ENCODE data around the gene SYT15.
"Not testable (repeated sequence)": the region's sequence is repeated elsewhere in the genome, so short reads cannot be mapped to it uniquely, and the experiment has no call there.

The SYT15 gene

DNA sequence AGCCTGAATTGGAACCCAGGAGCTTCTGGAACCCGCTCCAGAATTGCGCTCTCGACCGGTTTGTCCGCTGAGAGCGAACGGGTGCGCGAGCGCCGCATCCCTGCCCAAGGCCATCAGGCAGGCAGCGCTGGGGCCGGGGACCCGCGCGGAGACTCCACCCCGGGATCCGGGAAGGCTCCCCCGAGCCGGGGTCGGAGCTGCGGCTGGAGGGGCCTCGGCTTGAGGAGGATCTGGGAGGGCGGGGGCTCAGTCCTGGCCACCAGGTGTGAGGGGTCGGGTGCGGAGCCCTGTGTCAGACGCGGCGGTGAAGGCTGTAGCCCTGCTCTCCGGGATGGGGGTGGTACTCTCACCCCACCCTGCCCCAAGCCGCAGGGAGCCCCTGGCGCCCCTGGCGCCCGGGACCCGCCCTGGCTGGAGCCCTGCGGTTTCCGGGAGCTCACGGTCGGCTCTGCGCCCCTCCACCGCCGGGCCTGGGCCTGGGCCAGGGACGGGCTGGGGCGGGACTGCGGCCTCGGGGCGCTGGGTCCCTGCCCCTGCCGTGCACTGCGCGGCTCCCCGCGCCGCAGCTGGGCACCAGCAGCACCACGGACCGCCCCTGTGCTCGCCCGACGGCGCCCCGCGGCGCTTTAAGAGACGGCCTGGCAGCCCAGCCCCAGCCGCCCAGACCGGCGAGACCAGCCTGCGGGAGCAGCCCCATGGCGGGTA is at the start of gene SYT15:
TSS of gene SYT15 (plus strand) at position 655 of the 705 bp plus-strand sequence. CDS start at position 696, 41 bp downstream.
- DNase-seq = not testable (repeated sequence)

DNA sequence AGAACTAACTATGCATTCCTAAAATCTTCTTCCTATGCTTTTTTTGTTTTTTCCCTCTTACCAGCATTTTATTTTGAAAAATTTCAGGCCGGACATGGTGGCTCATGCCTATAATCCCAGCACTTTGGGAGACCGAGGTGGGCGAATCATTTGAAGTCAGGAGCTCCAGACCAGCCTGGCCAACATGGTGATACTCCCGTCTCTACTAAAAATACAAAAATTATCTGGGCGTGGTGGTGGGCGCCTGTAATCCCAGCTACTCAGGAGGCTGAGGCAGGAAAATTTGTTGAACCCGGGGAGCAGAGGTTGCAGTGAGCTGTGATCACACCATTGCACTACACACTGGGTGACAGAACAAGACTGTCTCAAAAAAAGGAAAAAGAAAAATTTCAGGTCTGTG is 49.2 kb upstream of the SYT15 start:
- DNase-seq = not testable (repeated sequence)

DNA sequence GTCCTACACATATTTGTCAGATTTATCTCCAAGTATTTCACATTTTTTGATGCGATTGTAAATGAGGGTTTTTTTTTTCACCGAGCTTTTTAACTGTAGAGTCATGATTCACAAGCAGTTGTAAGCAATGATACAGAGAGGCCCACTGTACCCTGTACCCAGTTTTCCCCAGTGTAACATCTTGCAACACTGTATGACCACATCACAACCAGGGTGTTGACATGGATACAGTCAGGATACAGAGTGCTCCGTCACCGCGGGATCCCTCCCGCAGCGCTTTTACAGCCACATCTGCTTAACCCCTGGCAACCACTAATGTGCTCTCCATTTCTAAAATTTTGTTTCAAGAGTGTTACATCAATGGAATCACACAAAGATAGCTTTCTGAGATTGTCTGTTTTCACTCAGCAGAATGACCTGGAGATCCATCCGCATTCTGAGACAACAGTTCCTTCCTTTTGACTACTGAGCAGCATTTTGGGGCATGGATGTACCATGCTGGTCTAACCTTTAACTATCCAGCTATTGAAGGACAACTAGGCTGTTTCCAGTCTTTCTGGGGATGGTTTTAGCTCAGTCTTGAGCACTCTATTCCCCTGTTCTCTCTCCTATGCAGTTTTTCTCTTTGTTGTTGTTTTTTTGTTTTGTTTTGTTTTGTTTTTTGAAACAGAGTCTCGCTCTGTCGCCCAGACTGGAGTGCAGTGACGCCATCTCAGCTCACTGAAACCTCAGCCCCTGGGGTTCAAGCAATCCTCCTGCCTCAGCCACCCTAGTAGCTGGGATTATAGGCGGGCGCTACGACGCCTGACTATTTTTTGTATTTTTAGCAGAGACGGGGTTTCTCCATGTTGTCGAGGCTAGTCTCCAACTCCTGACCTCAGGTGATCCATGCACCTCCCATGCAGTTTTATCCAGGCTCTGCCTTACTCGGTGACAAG is 48.4 kb upstream of the SYT15 start:
- no peak for DNase-seq

DNA sequence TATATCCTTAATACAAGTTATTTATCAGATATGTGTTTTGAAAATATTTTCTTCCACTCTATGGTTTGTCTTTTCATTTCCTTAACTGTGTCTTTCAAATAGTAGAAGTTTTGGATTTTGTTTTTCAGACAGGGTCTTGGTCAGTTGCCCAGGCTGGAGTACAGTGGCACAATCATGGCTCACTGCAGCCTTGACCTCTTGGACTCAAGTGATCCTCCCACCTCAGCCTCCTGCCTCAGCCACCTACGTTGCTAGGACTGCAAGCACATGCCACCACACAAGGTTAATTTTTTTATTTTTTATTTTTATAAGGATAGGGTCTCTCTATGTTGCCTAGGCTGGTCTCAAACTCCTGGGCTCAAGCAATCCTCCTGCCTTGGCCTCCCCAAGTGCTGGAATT is 46.7 kb upstream of the SYT15 start:
- DNase-seq = not testable (repeated sequence)

DNA sequence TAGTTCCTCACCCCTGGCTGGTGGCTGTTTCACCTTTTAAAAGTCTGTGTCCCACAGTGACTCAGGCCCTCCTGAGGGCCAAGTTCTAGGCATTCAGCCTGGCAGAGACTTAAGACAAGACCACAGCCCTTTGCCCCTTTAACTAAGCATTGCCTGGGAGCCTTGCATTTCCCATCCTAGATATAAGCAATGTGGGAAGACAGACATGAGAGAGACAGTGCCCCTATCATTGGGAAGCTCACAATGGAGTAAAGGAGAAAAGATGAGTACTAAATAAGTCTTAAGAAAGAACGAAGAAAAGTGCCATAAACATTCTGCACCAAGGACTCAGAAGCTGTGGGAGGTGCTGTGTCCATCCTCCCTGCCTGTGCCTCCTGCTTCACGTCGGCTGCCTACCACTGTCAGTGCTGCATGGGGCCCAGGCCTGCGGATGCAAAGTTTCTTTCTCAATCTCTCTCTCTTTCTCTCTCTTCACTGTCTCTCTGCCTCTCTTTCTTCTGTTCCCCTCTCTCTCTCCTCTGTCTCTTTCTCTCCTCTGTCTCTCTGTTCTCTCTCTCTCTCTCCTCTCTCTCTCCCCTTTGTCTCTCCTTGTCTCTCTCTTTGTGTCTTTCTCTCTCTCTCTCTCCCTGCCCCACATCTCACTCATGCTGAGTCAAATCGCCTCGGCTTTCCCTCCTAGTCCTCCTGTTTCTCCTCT is 44.0 kb upstream of the SYT15 start:
- no peak for DNase-seq

DNA sequence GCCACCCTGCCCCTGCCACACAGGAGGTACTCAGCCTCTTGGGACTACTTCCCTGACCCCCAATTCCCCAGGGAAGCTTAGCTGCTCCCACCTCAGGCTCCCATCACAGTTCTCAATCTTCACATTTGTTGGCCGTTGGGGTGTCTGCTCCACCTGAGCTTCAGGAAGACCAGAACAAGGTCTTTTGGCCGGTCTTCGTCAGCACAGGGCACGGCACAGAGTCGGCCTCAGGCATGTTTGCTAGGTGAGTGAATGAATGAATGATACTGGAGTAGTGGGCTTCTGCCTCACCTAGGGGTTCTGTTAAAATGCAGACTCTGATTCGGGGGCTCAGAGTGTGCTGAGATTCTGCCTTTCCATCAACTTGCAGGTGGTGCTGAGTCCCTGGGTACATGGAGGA is 42.8 kb upstream of the SYT15 start:
- DNase-seq = no peak

DNA sequence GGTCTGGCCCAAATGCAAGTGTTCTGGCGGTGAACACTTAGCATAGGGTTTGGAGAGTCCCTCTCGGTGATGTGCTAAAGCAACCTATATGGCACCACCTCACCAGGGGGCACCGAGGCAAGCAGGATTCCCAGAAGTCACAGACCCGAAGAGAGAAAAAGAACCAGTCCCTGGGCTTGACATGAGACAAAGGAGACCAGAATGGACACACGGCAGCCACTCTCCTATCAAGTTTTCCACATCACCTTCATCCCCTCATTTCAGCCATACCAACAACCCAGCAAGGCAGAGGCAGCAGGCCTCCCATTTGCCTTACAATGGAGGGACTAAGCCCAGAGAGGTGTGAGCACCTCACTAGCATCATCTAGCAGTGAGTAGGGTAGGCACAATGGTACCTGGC is 42.1 kb upstream of the SYT15 start:
- DNase-seq = no peak

DNA sequence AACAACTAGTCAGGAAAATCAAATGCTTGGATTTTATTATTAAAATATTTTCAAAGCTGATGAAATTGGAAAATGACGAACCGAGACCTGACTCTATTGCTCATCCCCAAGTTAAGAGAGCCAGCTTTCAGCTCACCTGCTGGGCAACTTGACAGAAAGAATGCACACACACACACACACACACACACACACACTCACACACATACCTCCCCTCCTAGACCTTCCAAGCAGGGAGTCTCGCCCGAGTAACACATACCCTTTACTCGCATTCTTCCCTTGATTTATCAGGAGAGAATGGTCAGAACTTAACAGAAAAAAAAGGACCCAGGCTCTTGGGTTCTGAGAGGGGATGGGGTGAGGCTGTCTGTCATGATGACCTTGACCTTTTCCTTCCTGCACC is 41.6 kb upstream of the SYT15 start:
- no peak for DNase-seq

DNA sequence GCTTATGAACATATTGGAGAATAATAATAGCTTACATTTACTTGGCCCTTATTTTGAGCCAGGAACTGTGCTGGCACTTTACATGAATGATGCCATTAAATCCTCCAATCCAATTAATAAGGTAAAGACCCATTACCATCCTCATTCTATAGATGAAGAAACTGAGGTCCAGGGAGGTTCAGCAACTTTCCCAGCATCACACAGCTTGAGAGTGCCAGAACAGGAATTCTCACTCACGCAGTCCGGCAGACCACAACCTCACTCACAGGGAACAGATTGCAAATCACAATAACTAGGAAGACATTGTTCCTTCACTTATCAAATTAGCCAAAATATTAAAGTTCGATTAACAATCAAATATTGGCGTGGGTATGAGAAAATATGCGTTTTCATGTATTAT is 40.8 kb upstream of the SYT15 start:
- no peak for DNase-seq

DNA sequence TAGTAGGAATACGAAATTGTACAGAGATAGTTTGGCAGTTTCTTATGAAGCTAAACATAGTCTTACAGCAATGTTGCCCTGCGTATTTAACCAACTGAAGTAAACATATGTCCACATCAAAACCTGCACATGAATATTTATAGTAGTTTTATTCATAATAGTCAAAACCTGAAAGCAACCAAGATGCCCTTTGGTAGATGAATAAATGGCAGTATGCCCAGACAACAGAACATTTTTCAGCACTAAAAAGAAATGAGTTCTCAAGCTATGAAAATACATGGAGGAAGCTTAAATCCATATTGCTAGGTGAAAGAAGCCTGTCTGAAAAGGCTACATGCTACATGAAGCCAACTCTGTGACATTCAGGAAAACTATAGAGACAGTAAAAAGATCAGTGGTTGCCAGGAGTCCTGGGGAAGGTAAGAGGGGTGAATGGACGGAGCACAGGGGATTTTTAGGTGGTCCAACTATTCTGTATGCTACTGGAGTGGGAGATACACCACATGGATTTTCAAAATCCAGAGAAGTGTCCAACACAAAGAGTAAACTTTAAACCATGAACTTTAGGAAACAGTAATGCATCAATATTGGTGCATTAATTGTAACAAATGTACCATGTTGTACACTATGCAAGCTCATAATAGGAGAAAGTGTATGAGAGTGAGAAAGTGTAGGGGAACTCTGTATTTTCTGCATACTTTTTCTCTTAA is 40.1 kb upstream of the SYT15 start:
- DNase-seq = no peak

DNA sequence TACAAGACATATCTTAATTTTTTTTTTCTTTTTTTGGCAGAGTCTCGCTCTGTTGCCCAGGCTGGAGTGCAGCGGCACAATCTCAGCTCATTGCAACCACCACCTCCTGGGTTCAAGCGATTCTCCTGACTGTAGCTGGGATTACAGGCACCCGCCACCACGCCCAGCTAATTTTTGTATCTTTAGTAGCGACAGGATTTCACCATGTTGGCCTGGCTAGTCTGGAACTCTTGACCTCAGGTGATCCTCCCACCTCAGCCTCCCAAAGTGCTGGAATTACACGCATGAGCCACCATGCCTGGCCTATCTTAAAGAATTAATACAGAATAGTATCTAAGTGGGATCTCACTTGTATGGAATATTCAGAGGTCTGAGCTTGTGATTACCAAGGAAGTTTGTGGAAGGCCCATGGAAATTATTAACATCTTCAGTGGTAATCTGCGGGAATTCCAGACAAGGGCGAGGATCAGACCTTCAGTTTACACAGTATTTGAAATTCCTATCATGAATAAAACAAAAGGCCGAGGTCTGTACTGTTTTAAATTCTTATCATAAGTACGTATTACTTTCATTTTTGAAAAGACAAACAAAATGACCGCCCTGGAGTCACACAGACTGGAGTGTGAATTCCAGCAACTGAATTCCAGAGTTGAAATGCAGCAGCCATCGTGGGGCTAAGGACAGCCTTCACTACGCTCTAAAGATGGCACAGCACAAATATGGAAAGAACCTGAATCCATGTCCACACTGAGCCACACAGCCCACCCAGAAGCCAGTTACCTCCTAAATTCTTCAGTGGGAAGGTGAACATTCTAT is 39.1 kb upstream of the SYT15 start:
- no peak for DNase-seq

DNA sequence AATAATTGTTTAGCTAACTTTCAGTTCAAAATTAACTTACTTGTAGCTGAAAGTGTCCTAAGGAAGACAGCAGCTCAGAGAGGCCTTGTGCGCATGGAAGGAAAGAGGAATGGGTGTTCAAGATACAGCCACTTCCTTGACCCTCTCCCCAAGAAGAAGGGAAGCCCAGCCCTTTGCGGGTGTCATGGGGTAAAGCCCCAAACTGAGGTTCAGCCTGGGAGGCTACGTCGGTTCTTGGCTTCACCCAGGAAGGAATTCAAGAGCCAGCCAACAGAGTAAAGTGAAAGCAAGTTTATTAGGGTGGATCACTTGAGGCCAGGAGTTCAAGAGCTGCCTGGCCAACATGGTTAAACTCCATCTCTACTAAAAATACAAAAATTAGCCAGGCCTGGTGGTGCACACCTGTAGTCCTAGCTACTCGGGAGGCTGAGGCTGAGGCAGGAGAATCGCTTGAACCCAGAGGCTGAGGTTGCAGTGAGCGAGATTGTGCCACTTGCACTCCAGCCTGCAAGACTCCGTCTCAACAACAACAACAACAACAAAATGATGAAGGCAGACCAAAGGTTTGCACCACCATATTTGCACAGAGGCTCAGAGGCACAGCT is 38.4 kb upstream of the SYT15 start:
- no peak for DNase-seq

DNA sequence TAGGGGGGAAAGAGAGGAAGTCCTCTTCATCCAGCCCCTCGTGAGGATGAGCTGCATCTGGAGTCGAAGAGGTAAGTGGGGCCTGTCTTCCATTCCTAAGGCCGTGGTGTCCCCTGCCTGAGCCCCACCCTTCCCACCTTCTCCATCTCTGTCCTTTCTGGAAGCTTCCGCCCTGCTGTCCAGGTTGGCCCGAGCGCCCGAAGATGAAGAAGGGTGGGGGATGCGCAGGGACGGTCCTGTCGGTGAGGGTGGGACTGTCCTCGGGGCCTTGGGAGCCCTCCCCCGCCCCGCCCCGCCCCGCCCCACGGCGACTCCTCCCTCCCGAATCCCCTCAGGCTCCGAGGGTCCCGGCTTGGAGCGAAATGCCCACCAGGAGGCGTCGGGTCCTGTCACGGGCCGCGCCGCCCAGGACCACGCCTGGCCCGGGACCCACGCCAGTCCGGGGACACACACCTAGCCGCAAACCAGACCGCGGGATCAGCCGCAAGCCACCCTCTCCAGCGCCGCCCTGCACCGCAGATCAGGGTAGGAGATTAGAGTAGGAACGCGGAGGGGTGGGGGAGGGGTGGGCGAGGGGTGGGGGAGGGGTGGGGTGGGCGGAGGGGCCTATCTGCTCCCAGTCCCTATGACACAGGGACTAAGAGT is 37.8 kb upstream of the SYT15 start:
- DNase-seq = no peak

DNA sequence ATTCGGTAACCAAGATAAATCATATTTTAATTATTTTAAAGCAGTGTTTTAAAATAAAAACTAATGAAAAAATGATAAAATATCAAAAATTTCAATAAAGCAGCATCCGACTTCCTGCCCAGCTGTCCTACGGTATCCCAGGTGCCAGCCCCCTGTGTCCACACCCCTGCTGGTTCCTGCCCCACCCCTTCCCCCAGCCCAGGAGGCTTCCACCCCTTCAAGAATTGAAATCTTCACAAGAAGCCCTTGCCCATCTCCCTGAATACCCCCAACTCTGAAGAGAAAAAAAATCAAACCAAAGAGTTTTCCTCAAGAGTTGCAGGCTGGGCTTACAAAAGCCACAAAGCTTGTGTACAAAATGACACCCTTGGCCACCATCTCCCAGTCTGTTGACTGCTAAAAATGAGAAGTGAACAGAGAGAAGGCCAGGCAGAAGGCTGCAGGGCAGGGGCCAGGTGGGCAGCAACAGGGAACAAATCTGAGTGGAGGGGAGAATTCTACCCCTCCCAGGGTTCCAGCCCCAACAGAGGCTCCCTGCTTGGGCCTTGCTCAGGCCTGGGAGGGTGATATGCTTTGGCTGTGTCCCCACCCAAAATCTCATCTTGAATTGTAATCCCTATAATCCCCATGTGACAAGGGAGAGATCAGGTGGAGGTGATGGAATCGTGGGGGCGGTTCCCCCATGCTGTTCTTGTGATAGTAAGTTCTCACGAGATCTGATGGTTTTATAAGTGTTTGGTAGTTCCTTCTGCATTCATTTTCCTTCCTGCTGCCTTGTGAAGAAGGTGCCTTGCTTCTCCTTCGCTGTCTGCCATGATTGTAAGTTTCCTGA is 37.0 kb upstream of the SYT15 start:
- no peak for DNase-seq

DNA sequence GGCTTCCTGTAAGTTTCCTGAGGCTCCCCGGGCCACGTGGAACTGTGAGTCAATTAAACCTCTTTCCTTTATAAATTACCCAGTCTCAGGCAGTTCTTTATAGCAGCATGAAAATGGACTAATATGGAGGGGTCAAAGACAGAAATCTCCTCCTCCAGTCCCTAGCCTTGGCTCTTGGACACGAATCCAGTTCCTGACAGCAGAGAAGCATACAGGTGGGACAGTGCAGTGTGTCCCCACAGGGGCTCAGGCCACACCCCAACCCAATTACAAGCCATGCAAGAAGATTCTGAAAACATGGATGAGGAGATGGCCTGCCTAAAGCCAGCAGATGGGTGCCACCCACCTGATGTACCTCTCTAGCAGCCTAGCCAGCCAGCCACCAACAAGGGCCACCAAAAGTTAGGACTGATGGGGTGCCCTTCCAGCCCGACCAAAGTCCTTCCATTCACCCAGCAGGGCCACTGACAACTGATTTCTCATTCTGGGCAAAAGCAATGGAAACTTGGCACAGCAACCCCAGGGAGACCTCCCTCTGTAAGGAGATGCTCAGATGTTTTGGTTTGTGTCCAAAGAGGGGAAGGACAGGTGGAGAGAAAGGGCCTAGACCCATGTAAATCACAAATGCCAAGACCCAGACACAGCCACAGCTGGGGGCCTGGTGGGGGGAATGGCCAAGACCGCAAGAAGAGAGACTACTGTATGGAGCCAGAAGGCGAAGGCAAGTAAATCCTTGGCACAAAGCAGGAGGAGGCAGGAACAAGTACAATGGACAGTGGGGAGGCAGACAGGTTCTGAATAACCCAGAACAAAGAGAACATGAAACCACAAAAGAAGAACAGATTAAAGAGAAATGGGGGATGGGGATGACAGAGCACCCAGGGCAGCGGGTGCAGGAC is 36.1 kb upstream of the SYT15 start:
- no peak for DNase-seq

DNA sequence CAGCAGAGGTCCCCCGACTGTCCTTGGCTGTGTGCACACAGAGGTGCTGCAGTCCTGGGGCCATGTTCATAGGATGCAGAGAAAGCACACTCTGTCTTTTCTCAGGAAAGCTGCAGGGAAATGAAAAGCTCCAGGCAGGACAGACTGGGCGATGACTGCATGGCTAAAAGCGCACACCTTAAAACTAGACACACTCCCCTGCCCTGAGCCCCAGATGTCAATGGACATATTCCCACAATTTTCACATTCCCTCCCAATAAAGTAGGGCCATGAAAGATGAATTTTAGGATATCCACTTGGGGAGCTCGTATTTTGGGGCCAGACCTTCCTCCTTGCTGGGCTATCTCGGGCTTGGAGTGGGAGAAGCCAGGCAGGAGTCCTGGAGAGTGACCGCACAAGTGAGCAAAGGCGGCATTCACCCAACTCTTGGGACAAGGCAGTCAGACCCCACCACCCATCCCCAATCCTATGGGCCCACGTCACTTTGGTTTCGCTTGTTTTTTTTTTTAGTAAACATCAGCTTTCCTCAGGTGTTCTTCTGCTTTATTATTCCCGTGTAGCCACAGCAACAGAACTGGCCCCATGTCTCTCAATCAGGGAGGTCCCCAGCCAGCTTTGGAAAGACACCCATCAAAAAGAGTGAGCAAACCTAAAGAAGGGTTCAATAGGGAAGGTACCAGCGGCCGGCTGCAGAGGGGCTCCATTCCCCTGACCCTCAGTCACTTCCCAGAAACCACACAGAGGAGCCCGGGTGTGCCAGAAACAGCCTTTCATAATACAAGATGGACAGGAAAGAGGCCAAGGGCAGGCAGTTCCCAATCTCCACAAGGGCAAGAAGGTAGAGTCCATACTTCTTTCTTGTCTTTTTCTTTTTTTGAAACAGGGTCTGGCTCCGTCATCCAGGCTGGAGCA is 35.2 kb upstream of the SYT15 start:
- no peak for DNase-seq

DNA sequence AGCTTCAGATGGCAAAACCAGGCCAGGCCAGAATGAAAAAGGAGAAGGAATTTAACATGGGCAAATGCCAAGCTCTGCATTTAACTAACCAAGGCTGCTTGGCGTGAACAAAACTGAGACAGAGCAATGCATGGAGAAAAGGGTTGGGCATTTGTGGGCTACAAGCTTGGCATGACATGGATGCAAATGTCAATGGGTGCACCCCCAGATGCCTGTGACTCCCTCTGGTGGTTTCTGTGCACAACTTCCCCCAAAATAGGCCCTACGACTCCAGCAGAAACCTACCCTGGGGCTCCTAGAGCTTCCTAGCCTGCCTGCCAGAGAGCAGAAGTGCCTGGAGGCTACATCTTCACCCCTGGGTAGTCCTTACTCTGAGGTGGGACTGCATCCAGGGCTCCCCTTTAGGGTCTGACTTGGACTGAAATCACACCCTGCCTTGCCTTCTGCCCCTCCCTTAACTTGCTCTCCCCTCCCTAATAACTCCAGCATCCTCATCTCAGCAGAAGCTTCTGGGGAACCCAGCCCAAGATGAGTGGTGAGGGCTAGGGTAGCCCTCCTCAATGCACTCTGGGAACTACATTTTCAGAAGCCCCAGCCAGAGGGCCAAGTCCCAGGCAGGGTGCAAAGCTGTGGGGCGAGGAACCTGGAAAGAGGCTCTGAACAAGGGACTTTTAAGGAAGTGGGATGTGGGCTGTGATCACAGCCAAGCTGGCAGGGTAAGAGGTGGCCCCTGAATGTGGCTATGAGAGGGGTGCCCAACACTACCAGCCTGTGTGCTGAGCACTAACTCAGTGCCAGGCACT is 33.7 kb upstream of the SYT15 start:
- no peak for DNase-seq
